GM12878 (cell line): ENCODE data around the gene PTGDR2. TPM values are rescaled to one million over a fixed set of nuclear protein-coding genes. Genes with fewer than 3 reads are reported as not detected.

Experiments
- ATAC-seq: fragments of 200-7000 bp; cut with Tn5 transposase; 3 replicates; pipeline ENCODE4 v1.9.1; 2020; ENCODE audit warnings: mild to moderate bottlenecking, moderate library complexity
- BruUV-seq: library from RNA; stranded (reverse); fragments of 400-500 nt; replicated peaks from 2 replicates; lab custom pipeline; 2021; lab: Mats Ljungman, UMichigan
- CTCF ChIA-PET: fragments of 300-600 bp; sonication (Branson Sonifier 250); formaldehyde crosslinking; extraction: SDS; loops from one replicate; lab custom pipeline; 2021; ENCODE audit warnings: inconsistent platforms; lab: Yijun Ruan, JAX
- POLR2A ChIA-PET: fragments of 350-600 bp; formaldehyde crosslinking; extraction: SDS; loops from one replicate; lab custom pipeline; 2021; ENCODE audit warnings: inconsistent platforms; lab: Charles Lee
- RAD21 ChIA-PET: fragments of 300-600 bp; sonication (Branson Sonifier 250); formaldehyde crosslinking; loops from one replicate; lab custom pipeline; 2023; ENCODE audit warnings: antibody characterized with exemption; ENCODE audit not compliant: unreplicated experiment; lab: Charles Lee
- SMC1A ChIA-PET: fragments of 300-600 bp; sonication (Branson Sonifier 250); formaldehyde crosslinking; loops from one replicate; lab custom pipeline; 2023; ENCODE audit not compliant: unreplicated experiment, uncharacterized antibody; lab: Charles Lee
- DNase-seq: peaks from one replicate; pipeline ENCODE4 v3.0.0-alpha.2; 2011; ENCODE audit warnings: low read depth, low spot score
- FAIRE-seq: peaks from 3 replicates; lab custom pipeline; 2011; peaks lifted over from hg19 to GRCh38; lab: Jason Lieb, UNC
- H2AFZ ChIP-seq: 2 replicates; pipeline ENCODE4 v1.6.0; 2011; ENCODE audit warnings: low read depth, low read length, control low read depth; ENCODE audit not compliant: control insufficient read depth
- H3K27ac ChIP-seq: 2 replicates; pipeline ENCODE4 v1.5.1; 2011; ENCODE audit warnings: control low read depth; ENCODE audit not compliant: control insufficient read depth, insufficient read depth
- H3K27me3 ChIP-seq, 2 experiments: replicated peaks in 1 of 2; 2 replicates each; pipeline versions ENCODE4 v1.6.0 to v1.6.1; 2011; ENCODE audit warnings: low read length in 1 of 2; ENCODE audit not compliant: control insufficient read depth in 2 of 2, insufficient read depth in 2 of 2
- H3K36me3 ChIP-seq, 2 experiments: 2 replicates each; pipeline ENCODE4 v1.5.1; 2011; ENCODE audit warnings: low read length in 1 of 2; ENCODE audit not compliant: control insufficient read depth in 2 of 2, insufficient read depth in 2 of 2
- H3K4me1 ChIP-seq: 2 replicates; pipeline ENCODE4 v1.6.1; 2011; ENCODE audit warnings: mild to moderate bottlenecking, low read length, moderate library complexity, mixed read lengths; ENCODE audit not compliant: control insufficient read depth, insufficient read depth
- H3K4me2 ChIP-seq: 2 replicates; pipeline ENCODE4 v1.6.0; 2011; ENCODE audit warnings: control low read depth; ENCODE audit not compliant: control insufficient read depth, insufficient read depth
- H3K4me3 ChIP-seq: fragments of 200-600 bp; sonication (generic); 2 replicates; pipeline ENCODE4 v1.5.1; 2016
- H3K79me2 ChIP-seq: 2 replicates; pipeline ENCODE4 v1.6.0; 2011; ENCODE audit warnings: low read length; ENCODE audit not compliant: control insufficient read depth, insufficient read depth
- H3K9ac ChIP-seq: 2 replicates; pipeline ENCODE4 v1.8.0; 2011; ENCODE audit warnings: low read length, control low read depth, mixed read lengths; ENCODE audit not compliant: control insufficient read depth, insufficient read depth
- H3K9me3 ChIP-seq: replicated peaks from 3 replicates; pipeline ENCODE4 v1.5.1; 2011; ENCODE audit warnings: mild to moderate bottlenecking, low read length; ENCODE audit not compliant: control insufficient read depth, insufficient read depth
- H4K20me1 ChIP-seq: 2 replicates; pipeline ENCODE4 v1.6.0; 2011; ENCODE audit not compliant: control insufficient read depth, insufficient read depth
- ASH2L ChIP-seq: fragments of 300-600, 200-600 bp; sonication (generic); IDR thresholded peaks from 2 replicates; pipeline ENCODE4 v1.6.1; 2017; ENCODE audit warnings: low read depth, mild to moderate bottlenecking, borderline replicate concordance
- FOXK2 ChIP-seq: fragments of 450-650 bp; IDR thresholded peaks from 2 replicates; pipeline ENCODE4 v1.6.1; 2017; ENCODE audit warnings: mild to moderate bottlenecking, moderate library complexity
- FOXM1 ChIP-seq: IDR thresholded peaks from 2 replicates; pipeline ENCODE4 v1.6.1; 2012; ENCODE audit warnings: low read depth, mild to moderate bottlenecking, inconsistent platforms, low read length, moderate library complexity
- GATAD2B ChIP-seq: fragments of 450-650 bp; conservative IDR thresholded peaks from 2 replicates; pipeline ENCODE4 v1.6.1; 2017; ENCODE audit warnings: low read depth, mild to moderate bottlenecking, moderate library complexity
- NR2C2 ChIP-seq: IDR thresholded peaks from 2 replicates; pipeline ENCODE4 v1.6.1; 2011; ENCODE audit warnings: borderline replicate concordance, low read depth; ENCODE audit not compliant: control insufficient read depth, insufficient read length
- POLR2AphosphoS2 ChIP-seq: IDR thresholded peaks from 2 replicates; pipeline ENCODE4 v1.6.1; 2011; ENCODE audit warnings: low read depth, mild to moderate bottlenecking, low read length, improper control_type of control experiment, moderate library complexity
- RBBP5 ChIP-seq: fragments of 200-600 bp; sonication (generic); conservative IDR thresholded peaks from 2 replicates; pipeline ENCODE4 v1.6.1; 2016
- REST ChIP-seq: IDR thresholded peaks from 2 replicates; pipeline ENCODE4 v1.6.1; 2012; ENCODE audit warnings: mild to moderate bottlenecking, low read depth, low read length
- SMARCA5 ChIP-seq: fragments of 450-650 bp; IDR thresholded peaks from 2 replicates; pipeline ENCODE4 v1.6.1; 2017; ENCODE audit warnings: mild to moderate bottlenecking
- TARDBP ChIP-seq: IDR thresholded peaks from 2 replicates; pipeline ENCODE4 v1.6.1; 2016; ENCODE audit warnings: borderline replicate concordance
- YY1 ChIP-seq: IDR thresholded peaks from 2 replicates; pipeline ENCODE4 v1.6.1; 2011; ENCODE audit warnings: low read depth, mild to moderate bottlenecking, low read length
- WGBS: methylation state at CpG from one replicate; pipeline ENCODE4 v1.1.6; 2016; ENCODE audit warnings: low lambda C conversion rate; ENCODE audit not compliant: insufficient replicate concordance, insufficient coverage; ENCODE audit errors: missing lambda C conversion rate; 5-methylcytosine and 5-hydroxymethylcytosine counted together
- in situ Hi-C: fragments of 300-500 bp; cut with MboI; formaldehyde crosslinking; loops from 9 replicates; pipeline ENCODE4 v1.14.3; 2018; ENCODE audit warnings: mixed read lengths
- intact Hi-C: fragments of 100-400 bp; cut with micrococcal nuclease; formaldehyde crosslinking; loops from one replicate; pipeline ENCODE4 v1.14.2; 2022; ENCODE audit not compliant: unreplicated experiment
- polyA plus RNA-seq, 11 experiments: library from polyadenylated mRNA; depleted of rRNA in 4 of 11; unstranded in 6 of 11; stranded (reverse) in 5 of 11; fragments of >200 nt; fragmentation: Nextera tagmentation in 4 of 11; fragmentation: Illumina TruSeq in 1 of 11; extraction: Ambion mirVana in 4 of 11; extraction: Trizol in 1 of 11; gene quantifications; 1 replicate in 1 of 11; 2 replicates in 10 of 11; pipeline versions ENCODE4 v1.2.1 to v1.2.3, GENCODE V29; 2011 to 2016; ENCODE audit warnings: inconsistent platforms in 2 of 11, missing spikeins in 2 of 11, low read depth in 1 of 11
- total RNA-seq, 4 experiments: library from RNA; depleted of rRNA in 3 of 4; stranded (reverse); fragments of >200 nt in 3 of 4; fragmentation: Illumina TruSeq in 1 of 4; extraction: Trizol in 1 of 4; gene quantifications; 2 replicates each; pipeline versions ENCODE4 v1.2.1 to v1.2.3, GENCODE V29; 2013 to 2021
- TF ChIP-seq, protein P1 (sequence below): fragments of 450-650 bp; formaldehyde crosslinking; IDR thresholded peaks from 2 replicates; pipeline ENCODE4 v1.4.0; 2022; ENCODE audit warnings: mild to moderate bottlenecking, moderate library complexity
- TF ChIP-seq, protein P2 (sequence below): fragments of 450-650 bp; IDR thresholded peaks from 2 replicates; pipeline ENCODE4 v1.6.1; 2017; ENCODE audit warnings: mild to moderate bottlenecking, low read depth, inconsistent platforms; ENCODE audit not compliant: poor library complexity, severe bottlenecking
- TF ChIP-seq, protein P3 (sequence below): fragments of 450-650 bp; IDR thresholded peaks from 2 replicates; pipeline ENCODE4 v1.6.1; 2017; ENCODE audit warnings: borderline replicate concordance

Gene PTGDR2
- total and polyA plus RNA-seq, 10 of the 15 experiments (the other 5 are each of a cell fraction or from before 2014, with no cell fraction given): 0.01 to 0.28 (median 0.15) TPM; not detected in 6

DNA sequence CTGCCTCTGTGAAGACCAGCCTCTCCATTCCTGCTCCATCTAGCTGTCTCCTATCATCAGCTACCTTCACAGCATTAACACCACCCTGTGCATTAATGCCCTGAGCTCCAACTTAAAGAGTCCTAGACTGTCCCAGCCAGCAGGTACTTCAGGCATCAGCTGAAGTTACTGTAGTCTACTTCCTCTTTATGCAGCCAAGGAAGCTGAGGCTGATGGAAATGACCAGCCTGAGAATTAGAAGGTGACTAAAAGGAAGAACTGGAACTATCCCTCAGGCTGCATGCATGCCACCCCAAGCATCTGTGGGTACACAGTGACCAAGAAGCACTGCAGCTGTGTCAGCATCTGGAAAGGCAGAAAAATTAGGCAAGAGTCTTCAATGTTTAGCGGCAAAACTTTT is 42.4 kb downstream of the PTGDR2 start (continued):
- TF ChIP-seq, protein P1, sequence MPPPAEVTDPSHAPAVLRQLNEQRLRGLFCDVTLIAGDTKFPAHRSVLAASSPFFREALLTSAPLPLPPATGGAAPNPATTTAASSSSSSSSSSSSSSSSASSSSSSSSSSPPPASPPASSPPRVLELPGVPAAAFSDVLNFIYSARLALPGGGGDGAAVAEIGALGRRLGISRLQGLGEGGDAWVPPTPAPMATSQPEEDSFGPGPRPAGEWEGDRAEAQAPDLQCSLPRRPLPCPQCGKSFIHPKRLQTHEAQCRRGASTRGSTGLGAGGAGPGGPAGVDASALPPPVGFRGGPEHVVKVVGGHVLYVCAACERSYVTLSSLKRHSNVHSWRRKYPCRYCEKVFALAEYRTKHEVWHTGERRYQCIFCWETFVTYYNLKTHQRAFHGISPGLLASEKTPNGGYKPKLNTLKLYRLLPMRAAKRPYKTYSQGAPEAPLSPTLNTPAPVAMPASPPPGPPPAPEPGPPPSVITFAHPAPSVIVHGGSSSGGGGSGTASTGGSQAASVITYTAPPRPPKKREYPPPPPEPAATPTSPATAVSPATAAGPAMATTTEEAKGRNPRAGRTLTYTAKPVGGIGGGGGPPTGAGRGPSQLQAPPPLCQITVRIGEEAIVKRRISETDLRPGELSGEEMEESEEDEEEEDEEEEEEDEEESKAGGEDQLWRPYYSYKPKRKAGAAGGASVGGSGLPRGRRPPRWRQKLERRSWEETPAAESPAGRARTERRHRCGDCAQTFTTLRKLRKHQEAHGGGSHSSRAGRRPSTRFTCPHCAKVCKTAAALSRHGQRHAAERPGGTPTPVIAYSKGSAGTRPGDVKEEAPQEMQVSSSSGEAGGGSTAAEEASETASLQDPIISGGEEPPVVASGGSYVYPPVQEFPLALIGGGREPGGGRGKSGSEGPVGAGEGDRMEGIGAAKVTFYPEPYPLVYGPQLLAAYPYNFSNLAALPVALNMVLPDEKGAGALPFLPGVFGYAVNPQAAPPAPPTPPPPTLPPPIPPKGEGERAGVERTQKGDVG: no peak
- TF ChIP-seq SMARCA5 (no peak), RBBP5 (no peak), ASH2L (no peak), FOXM1 (no peak)

DNA sequence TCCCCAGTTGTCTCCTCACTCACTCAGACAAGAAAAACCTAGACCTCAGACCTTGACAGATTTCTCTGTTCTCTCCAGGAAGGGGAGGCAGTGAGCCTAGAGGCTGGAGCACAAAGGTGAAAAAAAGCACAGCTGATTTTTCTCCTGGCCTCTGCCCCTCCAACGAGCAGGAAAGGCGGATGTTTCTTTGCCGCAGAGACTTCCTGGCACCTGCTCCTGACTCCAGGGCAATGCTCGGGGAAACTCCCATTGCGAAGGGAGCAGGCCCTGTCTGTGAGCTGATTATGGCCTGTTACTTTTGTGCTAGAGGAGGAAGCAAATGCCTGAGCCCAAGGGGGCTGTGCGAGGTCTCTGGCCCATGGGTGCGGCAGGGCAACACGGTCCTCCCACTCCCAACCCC is 45.2 kb downstream of the PTGDR2 start:
- WGBS: 20% methylated on average over 8 of the region's 8 CpGs
- no peaks in the 10 kb centered on the region; the same call in 2 of the 3 replicates for H3K9me3 ChIP-seq
- ATAC-seq (peak; percentile 58), FAIRE-seq (no peak), DNase-seq (no peak)
- in situ Hi-C loops: no loop called here
- POLR2A ChIA-PET: no interaction called here
- intact Hi-C loops: no loop called here
- H4K20me1 ChIP-seq: no peaks in the 10 kb centered on the region
- RAD21 ChIA-PET: interaction anchor here (0.7 to 1.2 kb wide), 2 partner anchors 35 to 41 kb away, joined by 3 to 4 read pairs; no protein-coding TSS in a partner anchor
- no peaks in the 10 kb centered on the region for H3K36me3 ChIP-seq
- H3K4me2 ChIP-seq: no peak overlapping the region
- H2AFZ ChIP-seq: peak overlapping the region; percentile 45
- H3K27me3 ChIP-seq: no peaks in the 10 kb centered on the region
- no peak overlapping the region for H3K4me3 ChIP-seq
- no peaks in the 10 kb centered on the region for H3K4me1 ChIP-seq
- BruUV-seq: no TSS peak
- SMC1A ChIA-PET: interaction anchor here (0.7 to 2.1 kb wide), 2 partner anchors 11 to 317 kb away, joined by 3 to 7 read pairs; no protein-coding TSS in a partner anchor
- no peak overlapping the region for H3K9ac ChIP-seq
- no peaks in the 10 kb centered on the region for H3K79me2 ChIP-seq
- H3K27ac ChIP-seq: no peak overlapping the region
- CTCF ChIA-PET: no interaction called here
- TF ChIP-seq, protein P2, sequence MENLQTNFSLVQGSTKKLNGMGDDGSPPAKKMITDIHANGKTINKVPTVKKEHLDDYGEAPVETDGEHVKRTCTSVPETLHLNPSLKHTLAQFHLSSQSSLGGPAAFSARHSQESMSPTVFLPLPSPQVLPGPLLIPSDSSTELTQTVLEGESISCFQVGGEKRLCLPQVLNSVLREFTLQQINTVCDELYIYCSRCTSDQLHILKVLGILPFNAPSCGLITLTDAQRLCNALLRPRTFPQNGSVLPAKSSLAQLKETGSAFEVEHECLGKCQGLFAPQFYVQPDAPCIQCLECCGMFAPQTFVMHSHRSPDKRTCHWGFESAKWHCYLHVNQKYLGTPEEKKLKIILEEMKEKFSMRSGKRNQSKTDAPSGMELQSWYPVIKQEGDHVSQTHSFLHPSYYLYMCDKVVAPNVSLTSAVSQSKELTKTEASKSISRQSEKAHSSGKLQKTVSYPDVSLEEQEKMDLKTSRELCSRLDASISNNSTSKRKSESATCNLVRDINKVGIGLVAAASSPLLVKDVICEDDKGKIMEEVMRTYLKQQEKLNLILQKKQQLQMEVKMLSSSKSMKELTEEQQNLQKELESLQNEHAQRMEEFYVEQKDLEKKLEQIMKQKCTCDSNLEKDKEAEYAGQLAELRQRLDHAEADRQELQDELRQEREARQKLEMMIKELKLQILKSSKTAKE: no peak
- TF ChIP-seq TARDBP (no peak), GATAD2B (no peak), NR2C2 (no peak), REST (no peak), FOXK2 (no peak), YY1 (no peak), POLR2AphosphoS2 (no peak)
- TF ChIP-seq, protein P3, sequence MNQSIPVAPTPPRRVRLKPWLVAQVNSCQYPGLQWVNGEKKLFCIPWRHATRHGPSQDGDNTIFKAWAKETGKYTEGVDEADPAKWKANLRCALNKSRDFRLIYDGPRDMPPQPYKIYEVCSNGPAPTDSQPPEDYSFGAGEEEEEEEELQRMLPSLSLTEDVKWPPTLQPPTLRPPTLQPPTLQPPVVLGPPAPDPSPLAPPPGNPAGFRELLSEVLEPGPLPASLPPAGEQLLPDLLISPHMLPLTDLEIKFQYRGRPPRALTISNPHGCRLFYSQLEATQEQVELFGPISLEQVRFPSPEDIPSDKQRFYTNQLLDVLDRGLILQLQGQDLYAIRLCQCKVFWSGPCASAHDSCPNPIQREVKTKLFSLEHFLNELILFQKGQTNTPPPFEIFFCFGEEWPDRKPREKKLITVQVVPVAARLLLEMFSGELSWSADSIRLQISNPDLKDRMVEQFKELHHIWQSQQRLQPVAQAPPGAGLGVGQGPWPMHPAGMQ: no peak
